H1 (cell line): ENCODE results near the gene MYO7B. TPM values are rescaled to one million over a fixed set of nuclear protein-coding genes. Genes with fewer than 3 reads are reported as not detected.

Source experiments
- ATF2 ChIP-seq: IDR thresholded peaks from 2 replicates; pipeline ENCODE4 v1.6.1; 2012; ENCODE audit warnings: low read length, inconsistent platforms
- CHD7 ChIP-seq: fragments of 300-600 bp; sonication (generic); IDR thresholded peaks from 2 replicates; pipeline ENCODE4 v1.7.1; 2012; ENCODE audit warnings: low read length, moderate library complexity, mild to moderate bottlenecking, inconsistent platforms; ENCODE audit not compliant: insufficient replicate concordance
- KDM1A ChIP-seq: fragments of 200-600, 300-600 bp; sonication (generic); IDR thresholded peaks from 2 replicates; pipeline ENCODE4 v1.7.1; 2016; ENCODE audit warnings: mild to moderate bottlenecking, low read length, borderline replicate concordance
- MAX ChIP-seq: IDR thresholded peaks from 2 replicates; pipeline ENCODE4 v1.6.1; 2012; ENCODE audit warnings: inconsistent platforms
- NANOG ChIP-seq: IDR thresholded peaks from 2 replicates; pipeline ENCODE4 v1.6.1; 2011; ENCODE audit warnings: low read length, low read depth, mild to moderate bottlenecking, inconsistent platforms; ENCODE audit not compliant: insufficient read depth, poor library complexity, severe bottlenecking
- POU5F1 ChIP-seq: IDR thresholded peaks from 2 replicates; pipeline ENCODE4 v1.6.1; 2011; ENCODE audit warnings: low read depth, mild to moderate bottlenecking, low read length, moderate library complexity
- SAP30 ChIP-seq: fragments of 300-600 bp; sonication (generic); IDR thresholded peaks from 2 replicates; pipeline ENCODE4 v1.7.1; 2012; ENCODE audit warnings: low read length, moderate library complexity, mild to moderate bottlenecking, inconsistent platforms; ENCODE audit not compliant: insufficient read depth, insufficient replicate concordance
- polyA plus RNA-seq, 7 experiments: library from polyadenylated mRNA; depleted of rRNA in 3 of 7; stranded (reverse) in 5 of 7; unstranded in 2 of 7; fragments of >200 nt in 5 of 7; fragments of 200-250 nt in 2 of 7; gene quantifications; 1 replicate in 5 of 7; 2 replicates in 1 of 7; 4 replicates in 1 of 7; pipeline versions ENCODE4 v1.2.1 to v1.2.3, GENCODE V29; 2011 to 2013; ENCODE audit warnings: missing spikeins in 2 of 7, mixed read lengths in 2 of 7
- total RNA-seq: library from RNA; stranded (reverse); fragmentation: NEBNext Ultra II Directional; extraction: Animal tissue kit (Norgen Biotek cat#: 25700); gene quantifications from 2 replicates; pipeline ENCODE4 v1.2.1, GENCODE V29; 2021

The MYO7B gene
- total and polyA plus RNA-seq, 2 of the 8 experiments (the other 6 are each of a cell fraction or from before 2014, with no cell fraction given), result not detected

- TF ChIP-seq CHD7, result no peak
- TF ChIP-seq SAP30, result peak; percentile 76
- no peak for TF ChIP-seq POU5F1
- TF ChIP-seq KDM1A, result no peak
- TF ChIP-seq MAX, result peak; percentile 45
- TF ChIP-seq ATF2, result no peak; the same call in 1 of the 2 replicates
- TF ChIP-seq NANOG, result no peak
Observed at GRCh38 chr2:127526132-127527000, 9.1 kb upstream of the MYO7B start, which contains the start of gene IWS1 (continued).
